HepG2 (cell line): Measurements from ENCODE around the gene LCK. TPM values are rescaled to one million over a fixed set of nuclear protein-coding genes. Genes with fewer than 3 reads are reported as not detected.

Experiments used
- FOXC1 ChIP-seq: sonication (generic); formaldehyde crosslinking; IDR thresholded peaks from 2 replicates; pipeline ENCODE4 v1.8.0; 2022; ENCODE audit warnings: mild to moderate bottlenecking, missing genetic modification reagents, borderline replicate concordance
- GMEB1 ChIP-seq: sonication (generic); formaldehyde crosslinking; IDR thresholded peaks from 2 replicates; pipeline ENCODE4 v1.5.1; 2020; ENCODE audit warnings: missing genetic modification reagents, mild to moderate bottlenecking, borderline replicate concordance
- HOXA7 ChIP-seq: sonication (generic); formaldehyde crosslinking; IDR thresholded peaks from 2 replicates; pipeline ENCODE4 v1.8.1; 2022; ENCODE audit warnings: mild to moderate bottlenecking, missing genetic modification reagents, moderate library complexity
- IKZF4 ChIP-seq: sonication (generic); formaldehyde crosslinking; IDR thresholded peaks from 2 replicates; pipeline ENCODE4 v1.5.1; 2020; ENCODE audit warnings: borderline replicate concordance, mild to moderate bottlenecking, low read depth, missing genetic modification reagents; ENCODE audit errors: not compliant biosample characterization
- KDM6A ChIP-seq: IDR thresholded peaks from 2 replicates; pipeline ENCODE4 v1.6.1; 2016; ENCODE audit warnings: low read depth
- NONO ChIP-seq, 2 experiments: fragments of 450-650 bp in 1 of 2; sonication (generic) in 1 of 2; formaldehyde crosslinking in 1 of 2; IDR thresholded peaks in 1 of 2; conservative IDR thresholded peaks in 1 of 2; 2 replicates each; pipeline versions ENCODE4 v1.6.1 to v1.8.0; 2017 to 2022; ENCODE audit warnings: mild to moderate bottlenecking in 1 of 2, missing genetic modification reagents in 1 of 2, moderate library complexity in 1 of 2
- PRPF4 ChIP-seq: fragments of 200-400 bp; formaldehyde crosslinking; IDR thresholded peaks from 2 replicates; pipeline ENCODE4 v1.6.1; 2016; ENCODE audit warnings: low read length, low read depth; ENCODE audit not compliant: poor library complexity, severe bottlenecking
- SIN3A ChIP-seq: IDR thresholded peaks from 2 replicates; pipeline ENCODE4 v1.6.1; 2011; ENCODE audit warnings: low read depth, mild to moderate bottlenecking, control low read depth, low read length, borderline replicate concordance
- SRSF9 ChIP-seq: fragments of 200-400 bp; formaldehyde crosslinking; IDR thresholded peaks from 2 replicates; pipeline ENCODE4 v1.6.1; 2018; ENCODE audit warnings: borderline replicate concordance, mild to moderate bottlenecking, low read depth, low read length; ENCODE audit not compliant: insufficient read depth, poor library complexity, severe bottlenecking
- TFDP1 ChIP-seq: IDR thresholded peaks from 2 replicates; pipeline ENCODE4 v1.6.1; 2016; ENCODE audit warnings: missing compliant biosample characterization, missing genetic modification reagents, borderline replicate concordance
- ZNF446 ChIP-seq: sonication (generic); formaldehyde crosslinking; IDR thresholded peaks from 2 replicates; pipeline ENCODE4 v1.5.0; 2020; ENCODE audit warnings: mild to moderate bottlenecking, missing genetic modification reagents
- ZNF530 ChIP-seq: sonication (generic); formaldehyde crosslinking; IDR thresholded peaks from 2 replicates; pipeline ENCODE4 v1.5.0; 2020; ENCODE audit warnings: low read depth, mild to moderate bottlenecking, missing genetic modification reagents
- polyA plus RNA-seq, 8 experiments: library from polyadenylated mRNA; depleted of rRNA in 3 of 8; stranded (reverse) in 7 of 8; unstranded in 1 of 8; fragments of >200 nt; fragmentation: Illumina TruSeq in 4 of 8; extraction: Trizol in 4 of 8; gene quantifications; 2 replicates each; pipeline versions ENCODE4 v1.2.1 to v1.2.3, GENCODE V29; 2011 to 2016; ENCODE audit warnings: low read depth in 4 of 8, missing spikeins in 1 of 8, mixed read lengths in 1 of 8; ENCODE audit not compliant: insufficient read depth in 1 of 8
- total RNA-seq, 5 experiments: library from RNA; depleted of rRNA; stranded (reverse); fragments of >200 nt; fragmentation: Illumina TruSeq; extraction: Trizol; gene quantifications; 2 replicates each; pipeline ENCODE4 v1.2.3, GENCODE V29; 2016; ENCODE audit warnings: low read depth in 1 of 5
- TF ChIP-seq, protein P1 (sequence below), 2 experiments: sonication (generic) in 1 of 2; formaldehyde crosslinking in 1 of 2; IDR thresholded peaks; 2 replicates each; pipeline versions ENCODE4 v1.6.1 to v1.9.0; 2014 to 2022; ENCODE audit warnings: antibody characterized with exemption in 1 of 2, borderline replicate concordance in 1 of 2, inconsistent platforms in 1 of 2, low read depth in 1 of 2, missing genetic modification reagents in 1 of 2
- TF ChIP-seq, protein P2 (sequence below): sonication (generic); formaldehyde crosslinking; IDR thresholded peaks from 2 replicates; pipeline ENCODE4 v1.5.1; 2020; ENCODE audit warnings: missing genetic modification reagents, mild to moderate bottlenecking, borderline replicate concordance
- TF ChIP-seq, protein P3 (sequence below): sonication (generic); formaldehyde crosslinking; IDR thresholded peaks from 2 replicates; pipeline ENCODE4 v1.5.0; 2020; ENCODE audit warnings: missing genetic modification reagents

LCK gene
- total and polyA plus RNA-seq, 2 of the 13 experiments (the other 11 are each of a cell fraction or from before 2014, with no cell fraction given): 0.93 to 1.8 TPM

DNA sequence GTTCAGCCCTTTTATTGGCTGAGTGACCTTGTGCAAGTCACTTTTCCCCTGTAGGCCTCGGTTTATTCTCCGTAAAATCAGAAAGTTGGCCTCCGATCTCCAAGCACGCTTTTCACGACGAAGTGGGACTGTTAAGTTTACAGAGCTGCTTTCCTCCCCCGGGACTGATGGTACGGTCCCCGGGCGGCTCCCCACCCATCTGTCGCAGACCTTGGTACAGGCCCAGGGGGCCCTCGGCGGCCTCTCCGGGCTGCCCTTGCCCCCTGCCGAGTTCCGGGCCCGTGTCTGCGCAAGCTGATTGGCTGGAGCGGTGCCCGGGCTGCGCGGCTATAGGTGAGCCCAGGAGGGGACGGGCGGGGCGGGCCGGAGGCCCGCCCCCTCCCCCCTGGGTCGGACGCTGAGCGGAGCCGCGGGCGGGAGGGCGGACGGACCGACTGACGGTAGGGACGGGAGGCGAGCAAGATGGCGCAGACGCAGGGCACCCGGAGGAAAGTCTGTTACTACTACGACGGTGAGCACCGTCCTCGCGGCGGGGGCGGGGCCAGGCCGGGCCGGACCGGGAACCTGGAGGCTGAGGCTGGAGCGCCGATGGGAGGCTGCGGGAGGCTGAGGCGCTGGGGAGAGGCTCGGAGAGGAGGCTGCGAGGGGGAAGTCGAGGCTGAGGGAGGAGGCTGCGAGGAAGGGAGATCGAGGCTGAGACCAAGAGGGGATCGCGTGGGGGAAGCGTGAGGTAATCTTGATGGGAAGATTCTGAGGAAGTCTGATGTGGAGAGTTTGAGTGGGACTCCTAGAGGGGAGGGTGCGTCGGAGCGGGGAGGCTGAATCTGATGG lies 40.9 kb downstream of the LCK start, which contains the start of gene HDAC1 (continued):
- TF ChIP-seq IKZF4 (CRISPR knock-in tag) (no peak), SIN3A (peak; percentile 39; the same call in 1 of the 2 replicates), ZNF446 (CRISPR knock-in tag) (no peak), NONO (IDR thresholded peaks at IDR 0.05) (no peak), NONO (CRISPR knock-in tag; conservative IDR thresholded peaks at IDR 0.05) (peak; percentile 74), FOXC1 (CRISPR knock-in tag) (no peak), KDM6A (CRISPR knock-in tag) (no peak), HOXA7 (no peak), ZNF530 (CRISPR knock-in tag) (no peak), SRSF9 (no peak), TFDP1 (peak; percentile 55; the same call in 1 of the 2 replicates), GMEB1 (peak; percentile 17; the same call in 1 of the 2 replicates), PRPF4 (no peak)
- TF ChIP-seq, protein P1, sequence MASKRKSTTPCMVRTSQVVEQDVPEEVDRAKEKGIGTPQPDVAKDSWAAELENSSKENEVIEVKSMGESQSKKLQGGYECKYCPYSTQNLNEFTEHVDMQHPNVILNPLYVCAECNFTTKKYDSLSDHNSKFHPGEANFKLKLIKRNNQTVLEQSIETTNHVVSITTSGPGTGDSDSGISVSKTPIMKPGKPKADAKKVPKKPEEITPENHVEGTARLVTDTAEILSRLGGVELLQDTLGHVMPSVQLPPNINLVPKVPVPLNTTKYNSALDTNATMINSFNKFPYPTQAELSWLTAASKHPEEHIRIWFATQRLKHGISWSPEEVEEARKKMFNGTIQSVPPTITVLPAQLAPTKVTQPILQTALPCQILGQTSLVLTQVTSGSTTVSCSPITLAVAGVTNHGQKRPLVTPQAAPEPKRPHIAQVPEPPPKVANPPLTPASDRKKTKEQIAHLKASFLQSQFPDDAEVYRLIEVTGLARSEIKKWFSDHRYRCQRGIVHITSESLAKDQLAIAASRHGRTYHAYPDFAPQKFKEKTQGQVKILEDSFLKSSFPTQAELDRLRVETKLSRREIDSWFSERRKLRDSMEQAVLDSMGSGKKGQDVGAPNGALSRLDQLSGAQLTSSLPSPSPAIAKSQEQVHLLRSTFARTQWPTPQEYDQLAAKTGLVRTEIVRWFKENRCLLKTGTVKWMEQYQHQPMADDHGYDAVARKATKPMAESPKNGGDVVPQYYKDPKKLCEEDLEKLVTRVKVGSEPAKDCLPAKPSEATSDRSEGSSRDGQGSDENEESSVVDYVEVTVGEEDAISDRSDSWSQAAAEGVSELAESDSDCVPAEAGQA (IDR thresholded peaks at IDR 0.05; ENCODE audit: low read depth): no peak
- TF ChIP-seq, protein P1 (CRISPR knock-in tag; IDR thresholded peaks at IDR 0.05; ENCODE audit: borderline replicate concordance): 0 out of 2 replicates have a peak, but pooled peaks have one; percentile 40
- TF ChIP-seq, protein P2, sequence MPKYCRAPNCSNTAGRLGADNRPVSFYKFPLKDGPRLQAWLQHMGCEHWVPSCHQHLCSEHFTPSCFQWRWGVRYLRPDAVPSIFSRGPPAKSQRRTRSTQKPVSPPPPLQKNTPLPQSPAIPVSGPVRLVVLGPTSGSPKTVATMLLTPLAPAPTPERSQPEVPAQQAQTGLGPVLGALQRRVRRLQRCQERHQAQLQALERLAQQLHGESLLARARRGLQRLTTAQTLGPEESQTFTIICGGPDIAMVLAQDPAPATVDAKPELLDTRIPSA (CRISPR knock-in tag): 0 out of 2 replicates have a peak, but pooled peaks have one; percentile 32
- TF ChIP-seq, protein P3, sequence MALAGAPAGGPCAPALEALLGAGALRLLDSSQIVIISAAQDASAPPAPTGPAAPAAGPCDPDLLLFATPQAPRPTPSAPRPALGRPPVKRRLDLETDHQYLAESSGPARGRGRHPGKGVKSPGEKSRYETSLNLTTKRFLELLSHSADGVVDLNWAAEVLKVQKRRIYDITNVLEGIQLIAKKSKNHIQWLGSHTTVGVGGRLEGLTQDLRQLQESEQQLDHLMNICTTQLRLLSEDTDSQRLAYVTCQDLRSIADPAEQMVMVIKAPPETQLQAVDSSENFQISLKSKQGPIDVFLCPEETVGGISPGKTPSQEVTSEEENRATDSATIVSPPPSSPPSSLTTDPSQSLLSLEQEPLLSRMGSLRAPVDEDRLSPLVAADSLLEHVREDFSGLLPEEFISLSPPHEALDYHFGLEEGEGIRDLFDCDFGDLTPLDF (CRISPR knock-in tag): peak; percentile 26; the same call in 1 of the 2 replicates
